NCI-H748 (cell line): ENCODE data around the gene OR6C4.
A peak's percentile ranks its signal among the peaks of the same experiment; 100 is the strongest.
"Not testable (repeated sequence)": the region's sequence is repeated elsewhere in the genome, so short reads cannot be mapped to it uniquely, and the experiment has no call there.

Experiments
- DNase-seq: peaks from one replicate; lab custom pipeline; 2025; ENCODE audit not compliant: unreplicated experiment; lab: John Stamatoyannopoulos, UW

Gene OR6C4

GRCh38 chr12:55549302-55549701 lies at the start of gene OR6C4:
Gene OR6C4 (plus strand): TSS chr12:55549602. CDS start chr12:55551227, 1,625 bp downstream.
- DNase-seq = no peak

DNA sequence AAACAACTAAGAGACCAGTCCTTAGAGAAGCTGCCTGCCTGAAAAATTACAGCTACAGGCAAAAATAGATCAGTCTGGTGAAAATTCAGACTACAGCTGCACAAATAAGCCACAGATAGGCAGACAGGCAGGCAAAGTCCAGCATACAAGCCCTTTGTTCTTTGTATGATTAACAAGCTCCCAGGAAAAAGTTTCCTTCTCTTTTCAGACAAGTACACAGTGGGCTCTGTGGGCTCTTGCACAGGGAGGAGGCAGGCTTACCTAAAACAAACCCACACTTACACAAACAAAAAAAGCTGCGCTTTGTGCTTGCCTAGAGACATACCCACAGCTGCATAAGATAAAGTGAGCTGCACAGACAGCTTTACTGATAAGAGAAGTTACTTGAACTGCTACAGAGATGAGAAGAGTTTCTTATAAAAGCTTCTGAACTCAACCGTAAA lies 49.6 kb upstream of the OR6C4 start:
- no peak for DNase-seq

- DNase-seq = no peak
These were observed 47.8 kb upstream of the OR6C4 start for GRCh38 chr12:55501601-55502000.

DNA sequence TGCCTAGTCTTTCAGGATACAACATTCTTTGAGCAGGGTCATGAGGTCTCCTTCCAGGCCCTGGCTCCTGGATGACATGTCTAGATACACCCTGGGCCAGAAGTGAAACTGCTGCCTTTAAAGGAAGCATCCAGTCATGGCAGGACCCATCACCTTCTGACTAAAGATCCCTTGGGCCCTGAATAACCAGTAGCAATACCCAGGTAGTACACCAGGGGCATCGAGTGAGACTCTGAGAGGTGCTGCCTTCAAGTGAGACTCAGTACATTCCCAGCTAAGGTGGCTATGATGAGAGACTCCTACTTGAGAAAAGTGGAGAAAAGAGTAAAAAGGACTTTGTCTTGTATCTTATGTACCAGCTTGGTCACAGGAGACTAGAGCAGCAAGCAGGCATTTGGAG lies 33.7 kb upstream of the OR6C4 start:
- no peak for DNase-seq

DNA sequence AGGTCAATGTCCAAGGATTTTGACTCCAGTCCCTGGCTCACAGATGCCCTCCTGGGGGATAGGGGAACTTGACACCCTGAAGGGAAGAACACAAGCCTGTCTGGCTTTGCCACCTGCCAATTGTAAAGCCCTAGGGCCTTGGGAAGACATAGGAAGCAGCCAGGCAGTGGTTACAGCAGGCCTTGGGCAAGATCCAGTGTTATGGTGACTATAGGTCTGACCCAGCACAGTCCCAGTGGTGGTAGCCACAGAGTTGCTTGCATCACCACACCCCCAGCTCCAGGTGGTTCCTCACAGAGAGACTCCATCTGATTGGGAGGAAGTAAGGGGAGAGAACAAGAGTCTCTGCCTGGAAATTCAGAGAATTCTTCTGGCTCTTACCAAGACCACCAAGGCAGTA lies 33.0 kb upstream of the OR6C4 start:
- no peak for DNase-seq

GRCh38 chr12:55548235-55548634 lies 1.2 kb upstream of the OR6C4 start:
- DNase-seq = not testable (repeated sequence)

DNA sequence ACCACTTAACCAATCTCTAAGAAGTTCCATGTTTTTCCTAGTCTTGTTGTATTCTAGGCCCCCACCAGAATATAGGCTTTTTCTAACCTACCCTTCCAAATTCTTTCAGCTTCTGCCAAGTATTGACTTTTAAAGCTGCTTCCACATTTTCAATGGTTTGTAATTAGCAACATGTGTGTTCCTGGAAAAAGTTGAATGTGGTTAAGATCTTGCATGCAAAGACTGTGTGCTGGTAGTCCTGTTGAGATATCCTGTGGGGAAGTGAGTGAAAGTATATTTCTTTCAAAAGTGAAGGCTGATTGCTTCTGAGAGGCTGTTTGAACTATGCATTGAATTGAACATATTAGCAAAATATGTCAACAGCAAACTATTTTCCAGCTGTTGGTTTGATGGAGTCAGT lies 646 bp upstream of the OR6C4 start:
- no peak for DNase-seq

- no peak for DNase-seq
These were observed 4.9 kb downstream of the OR6C4 start for GRCh38 chr12:55554296-55554695.

- DNase-seq = not testable (repeated sequence)
These were observed 20.7 kb downstream of the OR6C4 start for GRCh38 chr12:55570060-55570459.

- DNase-seq = not testable (repeated sequence)
These were observed 21.3 kb downstream of the OR6C4 start for GRCh38 chr12:55570689-55571088.

DNA sequence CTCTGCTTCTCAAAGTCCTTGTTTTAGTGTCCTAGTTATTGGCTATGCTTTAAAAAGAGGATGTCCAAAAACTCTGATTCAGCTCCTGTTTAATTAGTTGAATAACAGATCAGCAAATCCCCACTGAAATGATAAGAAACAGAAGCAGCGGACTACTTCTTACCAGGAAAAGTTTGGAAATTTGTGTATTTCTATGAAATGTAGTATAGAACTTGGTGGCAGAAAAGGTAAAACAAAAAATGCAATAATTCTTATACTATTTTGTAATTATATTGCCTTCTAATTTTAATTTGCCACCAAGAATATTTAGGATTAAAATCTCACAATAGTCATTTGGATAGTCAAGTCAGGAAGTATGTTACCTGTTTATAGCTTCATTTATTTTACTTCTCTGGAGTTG lies 22.8 kb downstream of the OR6C4 start, which contains the start of gene OR2AP1:
OR2AP1 (plus strand) TSS at position 301 of the 400 bp plus-strand sequence. CDS start 1,947 bp downstream, outside the sequence.
- DNase-seq = no peak

DNA sequence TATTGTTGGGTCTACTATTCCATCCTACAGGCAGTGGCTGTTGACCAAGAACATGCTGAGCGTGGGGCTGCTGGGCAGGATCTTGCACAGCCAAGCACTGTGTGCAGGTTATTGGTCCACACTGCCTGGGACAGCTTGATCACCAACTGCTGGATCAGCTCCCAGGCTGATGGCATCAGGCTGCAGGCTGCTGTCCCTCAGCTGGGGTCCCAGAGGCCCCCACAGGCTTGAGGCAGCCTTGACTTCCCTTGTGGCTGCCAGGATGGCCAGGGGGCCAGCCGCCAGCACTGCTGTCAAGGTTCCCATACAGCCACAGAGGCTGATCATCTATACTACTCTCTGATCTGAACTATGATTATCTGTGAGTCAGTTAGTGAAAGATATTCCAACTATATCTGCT lies 32.7 kb downstream of the OR6C4 start:
- no peak for DNase-seq

DNA sequence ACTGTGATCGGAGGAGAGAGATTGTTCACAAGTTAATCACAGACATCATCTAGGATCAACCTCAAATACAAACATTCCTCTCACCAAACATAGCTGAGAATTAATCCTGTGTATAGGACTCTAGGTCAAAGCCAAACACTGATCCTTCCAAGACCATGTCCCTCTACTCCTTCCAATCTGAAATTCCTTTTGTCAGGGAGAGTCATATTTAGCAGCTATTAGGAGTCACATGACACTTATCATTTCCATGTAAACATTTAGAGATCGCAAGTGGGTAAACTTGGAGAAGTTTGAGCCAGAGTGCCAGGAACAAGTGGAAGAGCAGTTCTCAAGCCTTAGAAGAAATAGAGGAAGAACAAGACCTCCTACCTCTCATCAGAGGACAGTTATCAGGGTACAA lies 36.4 kb downstream of the OR6C4 start:
- DNase-seq = no peak

DNA sequence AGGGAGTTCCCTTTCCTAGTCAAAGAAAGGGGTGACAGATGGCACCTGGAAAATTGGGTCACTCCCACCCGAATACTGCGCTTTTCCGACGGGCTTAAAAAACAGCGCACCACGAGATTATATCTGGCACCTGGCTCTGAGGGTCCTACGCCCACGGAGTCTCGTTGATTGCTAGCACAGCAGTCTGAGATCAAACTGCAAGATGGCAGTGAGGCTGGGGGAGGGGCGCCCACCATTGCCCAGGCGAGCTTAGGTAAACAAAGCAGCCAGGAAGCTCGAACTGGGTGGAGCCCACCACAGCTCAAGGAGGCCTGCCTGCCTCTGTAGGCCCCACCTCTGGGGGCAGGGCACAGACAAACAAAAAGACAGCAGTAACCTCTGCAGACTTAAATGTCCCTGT lies 40.8 kb downstream of the OR6C4 start:
- peak; percentile 31 for DNase-seq
